Liver (tissue), 9 donors: Measurements from ENCODE around the gene MTM1. TPM values are rescaled to one million over a fixed set of nuclear protein-coding genes. Genes with fewer than 3 reads are reported as not detected.

ENCODE experiments used
- DNase-seq: peaks from one replicate; pipeline ENCODE4 v3.0.0-alpha.2; 2017; ENCODE audit warnings: low spot score
- H3K27ac ChIP-seq, 2 donors: one replicate each; pipeline ENCODE4 v1.7.0; 2013; ENCODE audit warnings: inconsistent platforms in 2 of 2, low read length in 2 of 2, control low read depth in 1 of 2, low read depth in 1 of 2, mild to moderate bottlenecking in 1 of 2
- H3K27me3 ChIP-seq, 4 donors: one replicate each; pipeline versions ENCODE4 v1.6.1 to v1.7.0; 2013; ENCODE audit warnings: low read length in 3 of 4, inconsistent platforms in 1 of 4, mild to moderate bottlenecking in 1 of 4, moderate library complexity in 1 of 4; ENCODE audit not compliant: control insufficient read depth in 4 of 4, insufficient read depth in 4 of 4
- H3K36me3 ChIP-seq, 4 donors: one replicate each; pipeline versions ENCODE4 v1.6.1 to v1.7.0; 2013; ENCODE audit warnings: low read length in 3 of 4, mild to moderate bottlenecking in 3 of 4, low read depth in 1 of 4, moderate library complexity in 1 of 4; ENCODE audit not compliant: control insufficient read depth in 4 of 4, insufficient read depth in 3 of 4
- H3K4me1 ChIP-seq, 4 donors: one replicate each; pipeline versions ENCODE4 v1.6.1 to v1.7.0; 2013; ENCODE audit warnings: low read length in 3 of 4, mild to moderate bottlenecking in 3 of 4, moderate library complexity in 1 of 4; ENCODE audit not compliant: control insufficient read depth in 4 of 4, insufficient read depth in 4 of 4
- H3K4me3 ChIP-seq, 3 donors: one replicate each; pipeline versions ENCODE4 v1.6.1 to v1.7.0; 2013; ENCODE audit warnings: low read length in 3 of 3, control low read depth in 1 of 3, low read depth in 1 of 3, mild to moderate bottlenecking in 1 of 3
- H3K9ac ChIP-seq, 2 donors: one replicate each; pipeline ENCODE4 v1.7.0; 2013; ENCODE audit warnings: low read length in 2 of 2, mild to moderate bottlenecking in 2 of 2, moderate library complexity in 2 of 2, control low read depth in 1 of 2, low read depth in 1 of 2
- H3K9me3 ChIP-seq, 4 donors: one replicate each; pipeline versions ENCODE4 v1.6.1 to v1.7.0; 2013; ENCODE audit warnings: low read length in 3 of 4; ENCODE audit not compliant: control insufficient read depth in 4 of 4
- ATF3 ChIP-seq: IDR thresholded peaks from 2 replicates; pipeline ENCODE4 v1.6.1; 2016; ENCODE audit warnings: antibody characterized with exemption
- CTCF ChIP-seq: fragments of 150-350 bp; IDR thresholded peaks from 2 replicates; pipeline ENCODE4 v1.5.1; 2017; ENCODE audit warnings: improper control_type of control experiment, low read depth, low read length; ENCODE audit not compliant: missing input control
- EGR1 ChIP-seq, 2 donors: IDR thresholded peaks; 2 replicates each; pipeline ENCODE4 v1.6.1; 2016 to 2018; ENCODE audit warnings: antibody characterized with exemption in 2 of 2, low read depth in 2 of 2
- FOXA1 ChIP-seq: IDR thresholded peaks from 2 replicates; pipeline ENCODE4 v1.6.1; 2016; ENCODE audit warnings: antibody characterized with exemption
- FOXA2 ChIP-seq: IDR thresholded peaks from 2 replicates; pipeline ENCODE4 v1.6.1; 2016; ENCODE audit warnings: antibody characterized with exemption
- GABPA ChIP-seq, 2 donors: IDR thresholded peaks in 1 of 2; conservative IDR thresholded peaks in 1 of 2; 2 replicates each; pipeline ENCODE4 v1.6.1; 2016; ENCODE audit warnings: antibody characterized with exemption in 2 of 2, mild to moderate bottlenecking in 1 of 2, moderate library complexity in 1 of 2
- HNF4A ChIP-seq, 2 donors: conservative IDR thresholded peaks; 2 replicates each; pipeline ENCODE4 v1.6.1; 2016; ENCODE audit warnings: antibody characterized with exemption in 2 of 2, mild to moderate bottlenecking in 2 of 2
- HNF4G ChIP-seq: IDR thresholded peaks from 2 replicates; pipeline ENCODE4 v1.6.1; 2016; ENCODE audit warnings: antibody characterized with exemption
- JUND ChIP-seq, 2 donors: IDR thresholded peaks; 2 replicates each; pipeline ENCODE4 v1.6.1; 2016; ENCODE audit warnings: antibody characterized with exemption in 2 of 2
- NR2F2 ChIP-seq: IDR thresholded peaks from 2 replicates; pipeline ENCODE4 v1.6.1; 2016; ENCODE audit warnings: antibody characterized with exemption
- RAD21 ChIP-seq, 2 donors: IDR thresholded peaks; 2 replicates each; pipeline ENCODE4 v1.6.1; 2016; ENCODE audit warnings: antibody characterized with exemption in 2 of 2, mild to moderate bottlenecking in 2 of 2
- REST ChIP-seq: IDR thresholded peaks from 2 replicates; pipeline ENCODE4 v1.6.1; 2016; ENCODE audit warnings: antibody characterized with exemption, mild to moderate bottlenecking
- RXRA ChIP-seq, 2 donors: IDR thresholded peaks; 2 replicates each; pipeline ENCODE4 v1.6.1; 2017 to 2018; ENCODE audit warnings: antibody characterized with exemption in 2 of 2, mild to moderate bottlenecking in 1 of 2
- SP1 ChIP-seq: IDR thresholded peaks from 2 replicates; pipeline ENCODE4 v1.6.1; 2018; ENCODE audit warnings: antibody characterized with exemption, mild to moderate bottlenecking
- TAF1 ChIP-seq: conservative IDR thresholded peaks from 2 replicates; pipeline ENCODE4 v1.6.1; 2016; ENCODE audit warnings: antibody characterized with exemption, mild to moderate bottlenecking
- YY1 ChIP-seq: IDR thresholded peaks from 2 replicates; pipeline ENCODE4 v1.6.1; 2016; ENCODE audit warnings: antibody characterized with exemption, mild to moderate bottlenecking
- ZBTB33 ChIP-seq: IDR thresholded peaks from 2 replicates; pipeline ENCODE4 v1.6.1; 2016; ENCODE audit warnings: antibody characterized with exemption
- WGBS: extraction: QIAGEN DNeasy Blood & Tissue Kit; methylation state at CpG from one replicate; pipeline ENCODE4 v1.1.7; 2013; 5-methylcytosine and 5-hydroxymethylcytosine counted together
- polyA plus RNA-seq, 2 donors: library from polyadenylated mRNA; stranded (reverse) in 1 of 2; unstranded in 1 of 2; fragments of 200-250 nt in 1 of 2; fragments of >200 nt in 1 of 2; fragmentation: Nextera tagmentation in 1 of 2; extraction: Ambion mirVana in 1 of 2; gene quantifications; one replicate each; pipeline versions ENCODE4 v1.2.1 to v1.2.3, GENCODE V29; 2013 to 2015
- total RNA-seq, 2 donors: library from RNA; depleted of rRNA; stranded (reverse); fragments of >200 nt; gene quantifications; one replicate each; pipeline ENCODE4 v1.2.3, GENCODE V29; 2014
- TF ChIP-seq, protein P1 (sequence below): IDR thresholded peaks from 2 replicates; pipeline ENCODE4 v1.6.1; 2016; ENCODE audit warnings: antibody characterized with exemption
- donor health status: healthy.
- donor health status: healthy.
- donor health status: healthy.
- donor health status: healthy.
- donor health status: healthy.

Gene MTM1
- total and polyA plus RNA-seq, 4 donors, result 5.9 to 21.2 (median 11.4) TPM

DNA sequence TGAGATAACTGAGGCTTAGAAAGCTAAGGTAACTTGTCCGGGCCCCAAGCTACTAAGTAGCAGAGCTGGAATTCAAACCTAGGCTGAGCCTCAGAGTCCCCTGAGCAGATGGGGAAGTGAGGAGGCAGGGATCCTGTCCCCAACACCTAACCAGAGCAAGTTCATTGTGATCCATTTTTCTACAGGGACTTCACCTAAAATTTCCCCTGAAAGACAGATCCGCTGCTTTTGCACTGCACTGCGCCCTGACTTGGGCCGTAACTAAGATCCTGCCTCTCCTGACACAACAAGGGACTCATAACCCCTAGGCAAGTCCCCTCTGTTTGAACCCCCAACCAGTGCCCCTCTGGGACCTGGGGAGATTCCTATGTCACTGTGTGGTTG, 25.6 kb upstream of the MTM1 start:
- DNase-seq, result no peak
- no peak overlapping the region for H3K27ac ChIP-seq
- no peaks in the 10 kb centered on the region for H3K27me3 ChIP-seq
- TF ChIP-seq TAF1, result no peak
- TF ChIP-seq GABPA (IDR thresholded peaks at IDR 0.05 in 1 of 2, conservative IDR thresholded peaks at IDR 0.05 in 1 of 2), result no peak
- TF ChIP-seq FOXA2, result no peak
- TF ChIP-seq CTCF, result no peak
- TF ChIP-seq REST, result no peak
- no peak for TF ChIP-seq HNF4G
- TF ChIP-seq ZBTB33, result no peak
- TF ChIP-seq SP1, result no peak
- no peak for TF ChIP-seq ATF3
- no peak for TF ChIP-seq YY1
- TF ChIP-seq, protein P1, sequence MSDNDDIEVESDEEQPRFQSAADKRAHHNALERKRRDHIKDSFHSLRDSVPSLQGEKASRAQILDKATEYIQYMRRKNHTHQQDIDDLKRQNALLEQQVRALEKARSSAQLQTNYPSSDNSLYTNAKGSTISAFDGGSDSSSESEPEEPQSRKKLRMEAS, result no peak
- no peak for TF ChIP-seq JUND (IDR thresholded peaks at IDR 0.05)
- TF ChIP-seq HNF4A (conservative IDR thresholded peaks at IDR 0.05), result no peak
- no peak for TF ChIP-seq RXRA (IDR thresholded peaks at IDR 0.05)
- no peak for TF ChIP-seq EGR1 (IDR thresholded peaks at IDR 0.05; ENCODE audit: low read depth in 2 of 2)
- no peak for TF ChIP-seq RAD21 (IDR thresholded peaks at IDR 0.05)
- no peak for TF ChIP-seq FOXA1
- no peak for TF ChIP-seq NR2F2
- 97% methylated on average over 4 of the region's 4 CpGs for WGBS
- H3K4me1 ChIP-seq, result peaks cover 5 to 11% (median 8%) of the 10 kb centered on the region in 4 donors
- peaks cover 0 to 3% (median 0%) of the 10 kb centered on the region in 4 donors for H3K9me3 ChIP-seq
- H3K4me3 ChIP-seq, result no peak overlapping the region
- no peaks in the 10 kb centered on the region for H3K36me3 ChIP-seq
- H3K9ac ChIP-seq, result no peak overlapping the region
